ENCODE results near the gene TEKTIP1. TPM values are rescaled to one million over a fixed set of nuclear protein-coding genes. Genes with fewer than 3 reads are reported as not detected.
"Not testable (repeated sequence)": the region's sequence is repeated elsewhere in the genome, so short reads cannot be mapped to it uniquely, and the experiment has no call there.

TEKTIP1 gene
- polyA plus RNA-seq, 1 donor = 3.2 TPM

DNA sequence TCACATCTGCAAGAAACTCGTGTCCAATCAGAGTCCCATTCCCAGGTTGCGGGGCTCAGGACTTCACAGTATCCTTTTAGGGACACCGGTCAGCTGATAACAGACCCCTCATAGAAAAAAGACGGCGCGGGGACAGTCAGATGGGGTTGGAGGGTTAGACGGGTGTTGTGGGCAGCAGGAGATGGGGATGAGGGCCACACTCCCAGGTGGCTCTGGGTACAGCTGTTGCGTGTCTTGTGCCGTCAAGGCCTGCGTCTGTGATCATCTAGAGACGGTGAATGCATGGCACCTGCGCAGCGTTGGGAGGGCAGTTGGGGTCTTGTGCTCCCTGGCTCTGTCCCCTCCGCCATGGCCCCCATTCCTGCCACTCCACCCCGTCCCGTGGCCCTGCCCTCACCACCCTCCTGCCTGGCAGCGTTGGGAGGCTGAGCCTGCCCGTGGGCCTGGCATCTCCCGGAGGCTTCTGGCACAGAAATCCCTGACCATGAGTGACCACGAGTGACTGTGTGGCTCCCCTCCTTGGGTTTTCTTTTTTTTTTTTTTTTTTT lies 14.0 kb upstream of the TEKTIP1 start:
- H3K4me3 ChIP-seq (ENCODE audit: low read length) = no peak overlapping the region
- peaks cover 68% of the 10 kb centered on the region for H3K36me3 ChIP-seq (ENCODE audit: control insufficient read depth, insufficient read depth, low read length)
- no peak for DNase-seq
- peaks cover 8% of the 10 kb centered on the region for H3K4me1 ChIP-seq (ENCODE audit: control insufficient read depth, insufficient read depth, low read length)
- H3K9me3 ChIP-seq (ENCODE audit: control insufficient read depth, low read depth, low read length) = peaks cover 2% of the 10 kb centered on the region
- WGBS (ENCODE audit: insufficient coverage, low lambda C conversion rate) = no CpG with 5 or more reads among the region's 20 CpGs
- H3K27ac ChIP-seq (ENCODE audit: low read length) = no peak overlapping the region
- H3K27me3 ChIP-seq (ENCODE audit: control insufficient read depth, insufficient read depth, low read length) = no peaks in the 10 kb centered on the region

DNA sequence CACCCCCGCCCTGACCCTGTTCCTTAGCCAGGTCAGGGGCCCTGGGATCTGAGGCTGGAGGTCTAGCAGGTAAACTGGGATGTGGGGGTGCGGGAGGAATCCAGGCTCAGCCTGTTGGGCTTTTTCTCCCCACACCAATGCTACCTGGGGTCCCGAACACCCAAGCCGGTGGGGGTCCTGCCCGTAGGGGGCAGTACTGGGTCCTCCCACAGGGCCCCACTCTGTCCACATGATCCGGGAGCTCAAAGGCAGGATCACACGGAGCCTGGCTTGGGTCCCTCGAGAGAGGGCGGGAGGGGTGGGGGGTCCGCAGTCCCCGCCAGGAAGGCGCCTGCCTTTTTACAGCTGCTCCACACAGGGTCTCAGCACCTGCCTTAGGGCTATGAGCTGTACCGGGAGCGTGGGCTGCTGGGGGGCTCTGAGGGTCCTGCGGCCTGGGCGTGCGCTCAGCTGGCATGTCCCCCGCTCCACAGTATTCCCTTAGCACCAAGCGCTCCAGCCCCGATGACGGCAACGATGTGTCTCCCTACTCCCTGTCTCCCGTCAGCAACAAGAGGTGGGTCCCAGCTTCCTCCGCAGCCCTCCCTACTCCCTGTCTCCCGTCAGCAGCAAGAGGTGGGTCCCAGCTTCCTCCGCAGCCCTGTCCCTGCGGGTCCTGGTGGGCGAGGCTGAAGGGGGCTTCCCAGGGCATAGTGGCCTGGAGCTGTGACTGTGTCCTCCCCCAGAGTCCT lies 12.3 kb upstream of the TEKTIP1 start:
- H3K36me3 ChIP-seq (ENCODE audit: control insufficient read depth, insufficient read depth, low read length) = peaks cover 73% of the 10 kb centered on the region

DNA sequence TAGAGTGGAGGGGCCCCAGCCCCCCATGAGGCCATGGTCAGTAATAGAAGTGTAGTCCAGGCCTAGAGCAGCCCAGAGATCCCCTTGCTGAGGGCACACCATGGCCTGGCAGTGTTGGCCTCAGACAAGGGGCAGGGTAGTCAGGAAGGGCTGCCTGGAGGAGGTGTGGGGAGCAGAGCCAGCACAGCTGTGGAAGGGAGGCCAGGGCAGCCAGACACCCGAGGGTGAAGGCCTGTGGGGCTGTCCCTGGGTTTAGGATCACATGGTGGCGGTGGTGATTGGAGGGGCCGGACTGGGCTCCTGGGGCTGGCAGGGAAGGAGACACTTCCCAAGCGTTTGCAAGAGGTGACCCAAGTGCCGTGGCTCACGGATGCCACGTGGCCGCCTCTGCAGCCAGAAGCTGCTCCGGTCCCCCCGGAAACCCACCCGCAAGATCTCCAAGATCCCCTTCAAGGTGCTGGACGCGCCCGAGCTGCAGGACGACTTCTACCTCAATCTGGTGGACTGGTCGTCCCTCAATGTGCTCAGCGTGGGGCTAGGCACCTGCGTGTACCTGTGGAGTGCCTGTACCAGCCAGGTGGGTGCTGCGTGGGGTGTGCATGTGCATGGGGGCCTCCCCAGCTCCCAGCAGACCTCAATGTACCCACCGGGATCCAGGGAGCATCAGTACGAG lies 11.6 kb upstream of the TEKTIP1 start:
- DNase-seq = no peak
- no CpG with 5 or more reads among the region's 21 CpGs for WGBS (ENCODE audit: insufficient coverage, low lambda C conversion rate)
- H3K36me3 ChIP-seq (ENCODE audit: control insufficient read depth, insufficient read depth, low read length) = peaks cover 77% of the 10 kb centered on the region
- H3K4me3 ChIP-seq (ENCODE audit: low read length) = no peak overlapping the region
- no peak overlapping the region for H3K27ac ChIP-seq (ENCODE audit: low read length)
- peaks cover 2% of the 10 kb centered on the region for H3K9me3 ChIP-seq (ENCODE audit: control insufficient read depth, low read depth, low read length)
- H3K27me3 ChIP-seq (ENCODE audit: control insufficient read depth, insufficient read depth, low read length) = no peaks in the 10 kb centered on the region
- no peaks in the 10 kb centered on the region for H3K4me1 ChIP-seq (ENCODE audit: control insufficient read depth, insufficient read depth, low read length)

More for the DNA sequence above, 12.3 kb upstream of the TEKTIP1 start:
- no peaks in the 10 kb centered on the region for H3K27me3 ChIP-seq (ENCODE audit: control insufficient read depth, insufficient read depth, low read length)
- H3K4me3 ChIP-seq (ENCODE audit: low read length) = no peak overlapping the region
- DNase-seq = no peak
- H3K27ac ChIP-seq (ENCODE audit: low read length) = no peak overlapping the region
- H3K9me3 ChIP-seq (ENCODE audit: control insufficient read depth, low read depth, low read length) = peaks cover 2% of the 10 kb centered on the region
- WGBS (ENCODE audit: insufficient coverage, low lambda C conversion rate) = no CpG with 5 or more reads among the region's 28 CpGs
- no peaks in the 10 kb centered on the region for H3K4me1 ChIP-seq (ENCODE audit: control insufficient read depth, insufficient read depth, low read length)

DNA sequence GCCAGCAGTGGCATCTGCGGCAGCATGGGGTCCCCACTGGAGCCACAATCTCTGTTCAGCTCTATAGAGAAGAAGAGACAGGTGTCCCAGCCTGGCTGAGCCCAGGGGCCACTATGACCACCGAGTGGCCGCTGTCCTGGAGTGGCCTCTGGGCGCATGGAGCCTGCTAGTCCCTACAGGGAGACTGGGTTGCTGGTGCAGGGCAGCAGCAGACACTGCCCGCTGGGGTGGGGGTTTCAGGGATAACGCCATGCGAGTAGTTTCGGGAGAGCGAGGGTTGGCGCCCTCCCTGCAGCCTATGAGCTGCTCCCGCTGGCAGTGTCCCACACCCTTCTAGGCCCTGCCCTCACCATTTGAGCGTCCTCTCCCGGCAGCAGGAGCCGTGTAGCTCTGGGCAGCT lies 10.9 kb upstream of the TEKTIP1 start:
- Histone ChIP-seq H3K4me1 (ENCODE audit: control insufficient read depth, insufficient read depth, low read length) (no peaks in the 10 kb centered on the region), H3K9me3 (ENCODE audit: control insufficient read depth, low read depth, low read length) (peaks cover 4% of the 10 kb centered on the region), H3K4me3 (ENCODE audit: low read length) (no peak overlapping the region), H3K27me3 (ENCODE audit: control insufficient read depth, insufficient read depth, low read length) (no peaks in the 10 kb centered on the region), H3K36me3 (ENCODE audit: control insufficient read depth, insufficient read depth, low read length) (peaks cover 78% of the 10 kb centered on the region), H3K27ac (ENCODE audit: low read length) (no peak overlapping the region)
- no CpG with 5 or more reads among the region's 14 CpGs for WGBS (ENCODE audit: insufficient coverage, low lambda C conversion rate)
- DNase-seq = no peak

DNA sequence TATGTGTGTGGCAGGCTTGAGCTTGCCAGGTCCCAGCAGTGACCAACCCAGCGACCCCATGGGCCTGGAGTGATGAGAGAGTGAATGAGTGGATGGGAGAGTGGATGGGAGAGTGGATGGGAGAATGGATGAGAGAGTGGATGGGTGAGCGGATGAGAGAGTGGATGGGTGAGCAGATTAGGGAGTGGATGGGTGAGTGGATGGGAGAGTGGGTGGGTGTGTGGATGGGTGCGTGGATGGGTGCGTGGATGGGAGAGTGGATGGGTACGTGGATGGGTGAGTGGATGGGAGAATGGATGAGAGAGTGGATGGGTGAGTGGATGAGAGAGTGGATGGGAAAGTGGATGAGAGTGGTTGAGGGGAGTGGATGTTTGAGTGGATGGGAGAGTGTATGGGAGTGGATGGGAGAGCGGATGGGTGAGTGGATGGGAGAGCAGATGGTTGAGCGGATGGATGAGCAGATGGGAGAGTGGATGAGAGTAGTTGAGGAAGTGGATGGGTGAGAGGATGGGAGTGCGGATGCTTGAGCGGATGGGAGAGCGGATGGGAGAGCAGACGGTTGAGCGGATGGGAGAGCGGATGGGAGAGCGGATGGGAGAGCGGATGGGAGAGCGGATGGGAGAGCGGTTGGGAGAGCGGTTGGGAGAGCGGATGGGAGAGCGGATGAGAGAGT lies 10.3 kb upstream of the TEKTIP1 start:
- Histone ChIP-seq H3K4me1 (ENCODE audit: control insufficient read depth, insufficient read depth, low read length) (no peaks in the 10 kb centered on the region), H3K27ac (ENCODE audit: low read length) (no peak overlapping the region), H3K27me3 (ENCODE audit: control insufficient read depth, insufficient read depth, low read length) (no peaks in the 10 kb centered on the region), H3K4me3 (ENCODE audit: low read length) (no peak overlapping the region), H3K36me3 (ENCODE audit: control insufficient read depth, insufficient read depth, low read length) (peaks cover 78% of the 10 kb centered on the region), H3K9me3 (ENCODE audit: control insufficient read depth, low read depth, low read length) (peaks cover 4% of the 10 kb centered on the region)
- DNase-seq = no peak
- 95% methylated on average over 17 of the region's 20 CpGs for WGBS (ENCODE audit: insufficient coverage, low lambda C conversion rate)

DNA sequence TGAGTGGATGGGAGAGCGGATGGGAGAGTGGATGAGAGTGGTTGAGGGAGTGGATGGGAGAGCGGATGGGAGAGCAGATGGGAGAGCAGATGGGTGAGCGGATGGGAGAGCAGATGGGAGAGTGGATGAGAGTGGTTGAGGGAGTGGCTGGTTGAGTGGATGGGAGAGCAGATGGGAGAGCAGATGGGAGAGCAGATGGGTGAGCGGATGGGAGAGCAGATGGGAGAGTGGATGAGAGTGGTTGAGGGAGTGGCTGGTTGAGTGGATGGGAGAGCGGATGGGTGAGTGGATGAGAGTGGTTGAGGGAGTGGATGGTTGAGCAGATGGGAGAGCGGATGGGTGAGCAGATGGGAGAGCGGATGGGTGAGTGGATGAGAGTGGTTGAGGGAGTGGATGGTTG lies 9.7 kb upstream of the TEKTIP1 start:
- not testable (repeated sequence) for H3K27ac ChIP-seq (ENCODE audit: low read length); DNase-seq; H3K27me3 ChIP-seq (ENCODE audit: control insufficient read depth, insufficient read depth, low read length); H3K4me1 ChIP-seq (ENCODE audit: control insufficient read depth, insufficient read depth, low read length); H3K9me3 ChIP-seq (ENCODE audit: control insufficient read depth, low read depth, low read length); H3K4me3 ChIP-seq (ENCODE audit: low read length)
- H3K36me3 ChIP-seq (ENCODE audit: control insufficient read depth, insufficient read depth, low read length) = peaks cover 76% of the 10 kb centered on the region
- 80% methylated on average over 2 of the region's 7 CpGs for WGBS (ENCODE audit: insufficient coverage, low lambda C conversion rate)

- H3K4me3 ChIP-seq (ENCODE audit: low read length) = no peak overlapping the region
- 100% methylated on average over 1 of the region's 12 CpGs for WGBS (ENCODE audit: insufficient coverage, low lambda C conversion rate)
- no peak for DNase-seq
- peaks cover 4% of the 10 kb centered on the region for H3K9me3 ChIP-seq (ENCODE audit: control insufficient read depth, low read depth, low read length)
- peaks cover 78% of the 10 kb centered on the region for H3K36me3 ChIP-seq (ENCODE audit: control insufficient read depth, insufficient read depth, low read length)
- H3K4me1 ChIP-seq (ENCODE audit: control insufficient read depth, insufficient read depth, low read length) = no peaks in the 10 kb centered on the region
- H3K27ac ChIP-seq (ENCODE audit: low read length) = no peak overlapping the region
- H3K27me3 ChIP-seq (ENCODE audit: control insufficient read depth, insufficient read depth, low read length) = no peaks in the 10 kb centered on the region
Measured at GRCh38 chr19:3530389-3530788, 8.6 kb upstream of the TEKTIP1 start.

DNA sequence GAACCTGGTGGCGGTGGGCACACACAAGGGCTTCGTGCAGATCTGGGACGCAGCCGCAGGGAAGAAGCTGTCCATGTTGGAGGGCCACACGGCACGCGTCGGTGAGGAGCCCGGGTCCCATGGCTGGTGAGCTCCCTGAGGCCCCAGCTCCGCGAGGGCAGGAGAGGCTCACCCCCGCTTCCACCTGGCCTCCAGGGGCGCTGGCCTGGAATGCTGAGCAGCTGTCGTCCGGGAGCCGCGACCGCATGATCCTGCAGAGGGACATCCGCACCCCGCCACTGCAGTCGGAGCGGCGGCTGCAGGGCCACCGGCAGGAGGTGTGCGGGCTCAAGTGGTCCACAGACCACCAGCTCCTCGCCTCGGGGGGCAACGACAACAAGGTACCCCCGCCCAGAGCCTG lies 7.3 kb upstream of the TEKTIP1 start:
- Histone ChIP-seq H3K9me3 (ENCODE audit: control insufficient read depth, low read depth, low read length) (peaks cover 4% of the 10 kb centered on the region), H3K27me3 (ENCODE audit: control insufficient read depth, insufficient read depth, low read length) (no peaks in the 10 kb centered on the region), H3K27ac (ENCODE audit: low read length) (no peak overlapping the region), H3K36me3 (ENCODE audit: control insufficient read depth, insufficient read depth, low read length) (peaks cover 80% of the 10 kb centered on the region), H3K4me3 (ENCODE audit: low read length) (no peak overlapping the region), H3K4me1 (ENCODE audit: control insufficient read depth, insufficient read depth, low read length) (no peaks in the 10 kb centered on the region)
- no peak for DNase-seq
- WGBS (ENCODE audit: insufficient coverage, low lambda C conversion rate) = no CpG with 5 or more reads among the region's 29 CpGs

GRCh38 chr19:3532154-3532786 lies 6.7 kb upstream of the TEKTIP1 start:
- H3K36me3 ChIP-seq (ENCODE audit: control insufficient read depth, insufficient read depth, low read length) = peaks cover 76% of the 10 kb centered on the region
- no CpG with 5 or more reads among the region's 33 CpGs for WGBS (ENCODE audit: insufficient coverage, low lambda C conversion rate)

GRCh38 chr19:3533033-3533432 lies 5.9 kb upstream of the TEKTIP1 start:
- WGBS (ENCODE audit: insufficient coverage, low lambda C conversion rate) = no CpG with 5 or more reads among the region's 17 CpGs
- H3K27ac ChIP-seq (ENCODE audit: low read length) = no peak overlapping the region
- H3K4me1 ChIP-seq (ENCODE audit: control insufficient read depth, insufficient read depth, low read length) = no peaks in the 10 kb centered on the region
- H3K4me3 ChIP-seq (ENCODE audit: low read length) = no peak overlapping the region
- H3K36me3 ChIP-seq (ENCODE audit: control insufficient read depth, insufficient read depth, low read length) = peaks cover 70% of the 10 kb centered on the region
- H3K27me3 ChIP-seq (ENCODE audit: control insufficient read depth, insufficient read depth, low read length) = no peaks in the 10 kb centered on the region
- peaks cover 2% of the 10 kb centered on the region for H3K9me3 ChIP-seq (ENCODE audit: control insufficient read depth, low read depth, low read length)
- no peak for DNase-seq

More at GRCh38 chr19:3532154-3532786, 6.7 kb upstream of the TEKTIP1 start:
- Histone ChIP-seq H3K27ac (ENCODE audit: low read length) (no peak overlapping the region), H3K4me1 (ENCODE audit: control insufficient read depth, insufficient read depth, low read length) (no peaks in the 10 kb centered on the region), H3K27me3 (ENCODE audit: control insufficient read depth, insufficient read depth, low read length) (no peaks in the 10 kb centered on the region), H3K4me3 (ENCODE audit: low read length) (no peak overlapping the region), H3K9me3 (ENCODE audit: control insufficient read depth, low read depth, low read length) (peaks cover 4% of the 10 kb centered on the region)
- no peak for DNase-seq
